H9 (cell line): ENCODE measurements around the gene RAB40B. TPM values are rescaled to one million over a fixed set of nuclear protein-coding genes. Genes with fewer than 3 reads are reported as not detected.

Experiments
- DNase-seq: peaks from one replicate; pipeline ENCODE4 v3.0.0-alpha.2; 2017
- H2AFZ ChIP-seq: one replicate; pipeline ENCODE4 v1.6.1; 2013; ENCODE audit warnings: mild to moderate bottlenecking, low read length, control low read depth, moderate library complexity
- H2AK5ac ChIP-seq: 2 replicates; pipeline ENCODE4 v1.6.1; 2013; ENCODE audit warnings: low read length, control low read depth, mixed read lengths; ENCODE audit not compliant: insufficient read length
- H2BK120ac ChIP-seq: one replicate; pipeline ENCODE4 v1.6.1; 2013; ENCODE audit warnings: low read depth, mild to moderate bottlenecking, low read length, control low read depth, inconsistent platforms; ENCODE audit not compliant: poor library complexity, severe bottlenecking
- H2BK12ac ChIP-seq: 2 replicates; pipeline ENCODE4 v1.6.1; 2013; ENCODE audit warnings: low read length, control low read depth, mixed read lengths, low read depth; ENCODE audit not compliant: insufficient read length
- H2BK15ac ChIP-seq: 2 replicates; pipeline ENCODE4 v1.6.1; 2013; ENCODE audit warnings: low read depth, low read length, control low read depth
- H2BK20ac ChIP-seq: one replicate; pipeline ENCODE4 v1.6.1; 2013; ENCODE audit warnings: low read depth, mild to moderate bottlenecking, low read length, control low read depth, inconsistent platforms; ENCODE audit not compliant: poor library complexity, severe bottlenecking
- H2BK5ac ChIP-seq: 2 replicates; pipeline ENCODE4 v1.6.1; 2013; ENCODE audit warnings: low read length, control low read depth, mixed read lengths; ENCODE audit not compliant: insufficient read length
- H3K14ac ChIP-seq: 2 replicates; pipeline ENCODE4 v1.6.1; 2013; ENCODE audit warnings: low read length, control low read depth; ENCODE audit not compliant: insufficient read depth
- H3K18ac ChIP-seq: 2 replicates; pipeline ENCODE4 v1.6.1; 2013; ENCODE audit warnings: low read depth, mild to moderate bottlenecking, mixed read lengths, low read length, control low read depth; ENCODE audit not compliant: insufficient read length
- H3K23ac ChIP-seq: 2 replicates; pipeline ENCODE4 v1.6.1; 2013; ENCODE audit warnings: low read length, control low read depth, mixed read lengths, low read depth; ENCODE audit not compliant: insufficient read length
- H3K23me2 ChIP-seq: 2 replicates; pipeline ENCODE4 v1.6.1; 2013; ENCODE audit warnings: low read depth, mild to moderate bottlenecking, mixed read lengths, low read length, control low read depth; ENCODE audit not compliant: insufficient read length, poor library complexity, severe bottlenecking
- H3K27ac ChIP-seq: 2 replicates; pipeline ENCODE4 v1.5.1; 2013; ENCODE audit warnings: low read length, control low read depth, mixed read lengths, low read depth; ENCODE audit not compliant: insufficient read length
- H3K27me3 ChIP-seq: 2 replicates; pipeline ENCODE4 v1.6.1; 2013; ENCODE audit warnings: low read length, control low read depth, inconsistent platforms; ENCODE audit not compliant: insufficient read depth
- H3K4ac ChIP-seq: 2 replicates; pipeline ENCODE4 v1.6.1; 2013; ENCODE audit warnings: low read depth, mild to moderate bottlenecking, control low read depth, inconsistent platforms, low read length, moderate library complexity
- H3K4me1 ChIP-seq: 2 replicates; pipeline ENCODE4 v1.6.1; 2013; ENCODE audit warnings: low read length, control low read depth, inconsistent platforms; ENCODE audit not compliant: insufficient read depth
- H3K4me2 ChIP-seq: 2 replicates; pipeline ENCODE4 v1.6.1; 2013; ENCODE audit warnings: low read length, control low read depth, mixed read lengths; ENCODE audit not compliant: insufficient read length, insufficient read depth
- H3K56ac ChIP-seq: 2 replicates; pipeline ENCODE4 v1.6.1; 2013; ENCODE audit warnings: low read depth, mild to moderate bottlenecking, mixed read lengths, low read length, control low read depth; ENCODE audit not compliant: insufficient read length
- H3K79me1 ChIP-seq: 2 replicates; pipeline ENCODE4 v1.6.1; 2013; ENCODE audit warnings: low read depth, mild to moderate bottlenecking, moderate library complexity, low read length, control low read depth, inconsistent platforms; ENCODE audit not compliant: insufficient read depth, poor library complexity, severe bottlenecking
- H3K79me2 ChIP-seq: 2 replicates; pipeline ENCODE4 v1.6.1; 2013; ENCODE audit warnings: low read length, control low read depth, inconsistent platforms; ENCODE audit not compliant: insufficient read depth
- H3K9ac ChIP-seq: 2 replicates; pipeline ENCODE4 v1.6.1; 2013; ENCODE audit warnings: low read length, control low read depth, mixed read lengths; ENCODE audit not compliant: insufficient read length; ENCODE audit errors: extremely low read depth
- H3K9me3 ChIP-seq: one replicate; pipeline ENCODE4 v1.6.1; 2013; ENCODE audit warnings: low read depth, low read length, inconsistent platforms; ENCODE audit not compliant: control insufficient read depth
- H3T11ph ChIP-seq: one replicate; pipeline ENCODE4 v1.6.1; 2013; ENCODE audit warnings: mild to moderate bottlenecking, low read length, control low read depth, inconsistent platforms
- H4K20me1 ChIP-seq: one replicate; pipeline ENCODE4 v1.6.1; 2013; ENCODE audit not compliant: control insufficient read depth, insufficient read length, insufficient read depth
- H4K5ac ChIP-seq: 2 replicates; pipeline ENCODE4 v1.6.1; 2013; ENCODE audit warnings: low read depth, mild to moderate bottlenecking, mixed read lengths, low read length, control low read depth; ENCODE audit not compliant: insufficient read length
- H4K8ac ChIP-seq: replicated peaks from 2 replicates; pipeline ENCODE4 v1.6.1; 2013; ENCODE audit warnings: low read length, control low read depth, mixed read lengths, low read depth; ENCODE audit not compliant: insufficient read length
- H4K91ac ChIP-seq: 2 replicates; pipeline ENCODE4 v1.6.1; 2013; ENCODE audit warnings: low read depth, mild to moderate bottlenecking, moderate library complexity, mixed read lengths, low read length, control low read depth; ENCODE audit not compliant: insufficient read length
- H3K27ac Mint-ChIP-seq, 3 experiments: 2 replicates in 2 of 3; 3 replicates in 1 of 3; pipeline ENCODE4 v1.8.0; 2020 to 2021; ENCODE audit warnings: mixed read lengths in 3 of 3, mild to moderate bottlenecking in 1 of 3, moderate library complexity in 1 of 3
- H3K27me3 Mint-ChIP-seq: 2 replicates; pipeline ENCODE4 v1.8.0; 2021; ENCODE audit warnings: low read depth, mild to moderate bottlenecking, moderate library complexity, mixed read lengths
- H3K36me3 Mint-ChIP-seq, 3 experiments: 2 replicates in 2 of 3; 3 replicates in 1 of 3; pipeline ENCODE4 v1.8.0; 2020 to 2021; ENCODE audit warnings: low read depth in 3 of 3, mixed read lengths in 3 of 3; ENCODE audit not compliant: insufficient read depth in 1 of 3
- H3K4me1 Mint-ChIP-seq, 2 experiments: 2 replicates each; pipeline ENCODE4 v1.8.0; 2020; ENCODE audit warnings: mixed read lengths in 2 of 2
- H3K4me3 Mint-ChIP-seq, 2 experiments: 2 replicates in 1 of 2; 3 replicates in 1 of 2; pipeline ENCODE4 v1.8.0; 2020 to 2021; ENCODE audit warnings: mild to moderate bottlenecking in 2 of 2, mixed read lengths in 2 of 2, moderate library complexity in 1 of 2
- H3K9me3 Mint-ChIP-seq, 2 experiments: 2 replicates in 1 of 2; 3 replicates in 1 of 2; pipeline ENCODE4 v1.8.0; 2020; ENCODE audit warnings: mild to moderate bottlenecking in 2 of 2, mixed read lengths in 2 of 2, moderate library complexity in 1 of 2
- CTCF ChIP-seq: fragments of 200-600 bp; sonication (generic); conservative IDR thresholded peaks from 3 replicates; pipeline ENCODE4 v1.8.0; 2021; ENCODE audit warnings: antibody characterized with exemption, mild to moderate bottlenecking
- WGBS: extraction: QIAGEN DNeasy Blood & Tissue Kit; methylation state at CpG from one replicate; pipeline ENCODE4 v1.1.7; 2013; ENCODE audit warnings: missing lambda C conversion rate, low lambda C conversion rate, mixed read lengths; ENCODE audit not compliant: insufficient read length; ENCODE audit errors: extremely low coverage; 5-methylcytosine and 5-hydroxymethylcytosine counted together
- total RNA-seq: library from RNA; stranded (reverse); gene quantifications from 2 replicates; pipeline ENCODE4 v1.2.1, GENCODE V29; 2021

RAB40B gene
- total RNA-seq, 1 experiment from 2014 or later = 3.5 TPM

DNA sequence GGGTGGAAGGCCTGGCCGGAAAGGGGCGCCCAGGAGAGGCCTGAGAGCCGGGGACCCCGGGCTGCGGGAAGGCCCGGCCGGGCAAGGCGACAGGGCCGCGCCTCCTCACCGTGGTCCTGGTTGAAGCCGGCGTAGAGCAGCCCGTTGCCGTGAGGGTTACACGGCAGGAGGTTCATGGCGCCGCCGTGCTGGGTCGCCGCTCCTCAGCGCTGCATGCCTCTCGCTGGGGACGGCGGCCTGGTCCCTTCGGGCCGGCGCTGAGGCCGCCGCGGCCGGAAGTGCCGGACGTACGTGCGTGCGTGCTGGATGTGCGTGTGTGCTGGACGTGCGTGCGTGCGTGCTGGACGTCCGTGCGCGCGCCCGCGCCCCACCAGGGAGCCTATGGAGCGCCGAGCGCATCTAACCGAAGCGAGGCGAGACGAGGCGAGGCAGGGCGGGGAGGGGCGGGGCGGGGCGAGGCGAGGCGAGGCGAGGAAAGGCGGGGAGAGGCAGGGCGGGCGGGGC, 50.3 kb downstream of the RAB40B start, which contains the start of gene WDR45B:
WDR45B (minus strand) TSS at position 280 of the 504 bp plus-strand sequence; CDS start at position 176, 104 bp downstream.
- Mint-ChIP-seq H3K9me3 (no peaks in the 10 kb centered on the region), H3K4me3 (peak within 1 kb of the TSS; percentile 83 to 90), H3K27me3 (peaks cover 8% of the 10 kb centered on the region), H3K27ac (peak within 1 kb of the TSS; percentile 28 to 91 (median 73); a peak in 5 of 7 replicates), H3K4me1 (peaks cover 7 to 23% of the 10 kb centered on the region in 2 experiments), H3K36me3 (peaks cover 2 to 14% (median 13%) of the 10 kb centered on the region in 3 experiments; a peak in 5 of 7 replicates)
- Histone ChIP-seq H4K91ac (no peak within 1 kb of the TSS), H3K23me2 (peaks cover 8% of the 10 kb centered on the region), H2BK12ac (no peak within 1 kb of the TSS), H2BK15ac (no peak within 1 kb of the TSS), H2AK5ac (no peak within 1 kb of the TSS), H3K56ac (no peak within 1 kb of the TSS), H3T11ph (no peak within 1 kb of the TSS), H3K23ac (no peak within 1 kb of the TSS), H3K4ac (no peak within 1 kb of the TSS), H3K4me1 (no peaks in the 10 kb centered on the region; the same call in 1 of the 2 replicates), H3K4me2 (peak within 1 kb of the TSS; percentile 92), H4K20me1 (no peaks in the 10 kb centered on the region), H2AFZ (no peak within 1 kb of the TSS), H3K9ac (peak within 1 kb of the TSS; percentile 89), H3K18ac (peak within 1 kb of the TSS; percentile 91), H3K14ac (peak within 1 kb of the TSS; percentile 92), H3K9me3 (no peaks in the 10 kb centered on the region), H3K79me2 (peaks cover 27% of the 10 kb centered on the region; the same call in 1 of the 2 replicates), H3K27ac (no peak within 1 kb of the TSS), H3K27me3 (no peaks in the 10 kb centered on the region), H3K79me1 (peaks cover 13% of the 10 kb centered on the region), H2BK5ac (no peak within 1 kb of the TSS), H2BK20ac (no peak within 1 kb of the TSS), H4K8ac (no peak within 1 kb of the TSS), H4K5ac (no peak within 1 kb of the TSS), H2BK120ac (no peak within 1 kb of the TSS)
- peak; percentile 99 for DNase-seq
- no CpG with 5 or more reads among the region's 67 CpGs for WGBS
- TF ChIP-seq CTCF = no peak
